Endothelial cell of umbilical vein (primary cell): ENCODE results near the gene NRXN3. TPM values are rescaled to one million over a fixed set of nuclear protein-coding genes. Genes with fewer than 3 reads are reported as not detected.

Experiments used
- BruUV-seq: library from RNA; stranded (reverse); fragments of 400-500 nt; replicated peaks from 2 replicates; lab custom pipeline; 2021; lab: Mats Ljungman, UMichigan
- CTCF ChIA-PET: fragments of 300-600, 350-600 bp; sonication (Branson Sonifier 250); formaldehyde crosslinking; loops from one replicate; lab custom pipeline; 2021; ENCODE audit warnings: antibody characterized with exemption, inconsistent platforms; lab: Charles Lee
- POLR2A ChIA-PET: fragments of 300-600, 350-600 bp; sonication (Branson Sonifier 250); formaldehyde crosslinking; loops from one replicate; lab custom pipeline; 2021; ENCODE audit warnings: antibody characterized with exemption, inconsistent platforms; lab: Charles Lee
- DNase-seq: peaks from one replicate; pipeline ENCODE4 v3.0.0-alpha.2; 2011; ENCODE audit warnings: low read depth, low spot score
- FAIRE-seq: peaks from 2 replicates; lab custom pipeline; 2011; peaks lifted over from hg19 to GRCh38; lab: Jason Lieb, UNC
- H2AFZ ChIP-seq: 2 replicates; pipeline ENCODE4 v1.6.0; 2012; ENCODE audit warnings: low read depth, low read length, control low read depth, inconsistent platforms
- H3K27ac ChIP-seq: 2 replicates; pipeline ENCODE4 v1.5.1; 2011; ENCODE audit warnings: low read depth, mild to moderate bottlenecking, control low read depth, low read length, moderate library complexity; ENCODE audit not compliant: insufficient read depth
- H3K27me3 ChIP-seq, 2 experiments: 2 replicates each; pipeline versions ENCODE4 v1.6.0 to v1.6.1; 2011; ENCODE audit warnings: low read length in 2 of 2, mixed read lengths in 1 of 2; ENCODE audit not compliant: control insufficient read depth in 2 of 2, insufficient read depth in 2 of 2
- H3K36me3 ChIP-seq, 2 experiments: 2 replicates in 1 of 2; 3 replicates in 1 of 2; pipeline ENCODE4 v1.5.1; 2011; ENCODE audit warnings: low read length in 2 of 2, mild to moderate bottlenecking in 1 of 2, moderate library complexity in 1 of 2; ENCODE audit not compliant: control insufficient read depth in 2 of 2, insufficient read depth in 2 of 2; ENCODE audit errors: extremely low read depth in 1 of 2
- H3K4me1 ChIP-seq: 3 replicates; pipeline ENCODE4 v1.5.1; 2011; ENCODE audit warnings: mild to moderate bottlenecking, low read length; ENCODE audit not compliant: control insufficient read depth, insufficient read depth; ENCODE audit errors: extremely low read depth
- H3K4me2 ChIP-seq: 2 replicates; pipeline ENCODE4 v1.6.1; 2011; ENCODE audit warnings: low read length, control low read depth, mixed read lengths; ENCODE audit not compliant: insufficient read depth
- H3K4me3 ChIP-seq, 3 experiments: fragments of 200-600 bp in 1 of 3; sonication (generic), shearing (Covaris generic) in 1 of 3; replicated peaks in 1 of 3; 2 replicates each; pipeline ENCODE4 v1.5.1; 2011 to 2016; ENCODE audit warnings: control low read depth in 3 of 3, low read length in 3 of 3, mild to moderate bottlenecking in 2 of 3, inconsistent platforms in 1 of 3, low read depth in 1 of 3, moderate library complexity in 1 of 3; ENCODE audit not compliant: insufficient read depth in 1 of 3
- H3K79me2 ChIP-seq: 2 replicates; pipeline ENCODE4 v1.6.0; 2012; ENCODE audit warnings: low read length, inconsistent platforms; ENCODE audit not compliant: control insufficient read depth, insufficient read depth
- H3K9ac ChIP-seq: replicated peaks from 2 replicates; pipeline ENCODE3; 2011; ENCODE audit warnings: low read length, control low read depth; ENCODE audit not compliant: insufficient read depth; ENCODE audit errors: extremely low read depth
- H3K9me1 ChIP-seq: replicated peaks from 3 replicates; pipeline ENCODE4 v1.6.0; 2011; ENCODE audit warnings: mild to moderate bottlenecking, low read length; ENCODE audit not compliant: control insufficient read depth, insufficient read depth; ENCODE audit errors: extremely low read depth
- H3K9me3 ChIP-seq: replicated peaks from 2 replicates; pipeline ENCODE4 v1.5.1; 2012; ENCODE audit warnings: low read length, inconsistent platforms; ENCODE audit not compliant: control insufficient read depth, insufficient read depth
- H4K20me1 ChIP-seq: replicated peaks from 2 replicates; pipeline ENCODE3; 2011; ENCODE audit warnings: mild to moderate bottlenecking, low read length; ENCODE audit not compliant: control insufficient read depth, insufficient read depth; ENCODE audit errors: extremely low read depth
- CTCF ChIP-seq, 2 donors: IDR thresholded peaks; 1 replicate in 1 of 2; 2 replicates in 1 of 2; pipeline ENCODE4 v1.5.1; 2011; ENCODE audit warnings: low read length in 2 of 2, mild to moderate bottlenecking in 2 of 2, moderate library complexity in 2 of 2, control low read depth in 1 of 2, inconsistent platforms in 1 of 2, low read depth in 1 of 2; ENCODE audit not compliant: insufficient read depth in 1 of 2; ENCODE audit errors: extremely low read depth in 1 of 2
- EZH2 ChIP-seq: IDR thresholded peaks from 2 replicates; pipeline ENCODE4 v1.6.1; 2012; ENCODE audit warnings: borderline replicate concordance, low read depth, mild to moderate bottlenecking, moderate library complexity, low read length, inconsistent platforms; ENCODE audit not compliant: severe bottlenecking
- FOS ChIP-seq: IDR thresholded peaks from 2 replicates; pipeline ENCODE4 v1.6.1; 2011; ENCODE audit warnings: mild to moderate bottlenecking, low read length, moderate library complexity, borderline replicate concordance; ENCODE audit not compliant: insufficient read depth
- GATA2 ChIP-seq: IDR thresholded peaks from 2 replicates; pipeline ENCODE4 v1.7.0; 2011; ENCODE audit warnings: low read depth, mild to moderate bottlenecking, moderate library complexity, mixed read lengths, low read length; ENCODE audit not compliant: insufficient read length, insufficient read depth
- JUN ChIP-seq: IDR thresholded peaks from 2 replicates; pipeline ENCODE4 v1.6.1; 2011; ENCODE audit warnings: borderline replicate concordance, low read depth; ENCODE audit not compliant: insufficient read length, insufficient read depth
- MAX ChIP-seq: IDR thresholded peaks from 2 replicates; pipeline ENCODE4 v1.6.1; 2011; ENCODE audit not compliant: insufficient read depth, insufficient read length
- MYC ChIP-seq: IDR thresholded peaks from one replicate; pipeline ENCODE4 v1.6.1; 2011; ENCODE audit warnings: mild to moderate bottlenecking, low read depth, low read length
- POLR2A ChIP-seq: IDR thresholded peaks from 2 replicates; pipeline ENCODE4 v1.6.1; 2012; ENCODE audit warnings: low read depth, mild to moderate bottlenecking, control low read depth, low read length
- POLR2AphosphoS5 ChIP-seq: IDR thresholded peaks from 2 replicates; pipeline ENCODE4 v1.6.1; 2012; ENCODE audit warnings: low read depth, mild to moderate bottlenecking, control low read depth, low read length, moderate library complexity; ENCODE audit not compliant: insufficient read depth
- dilution Hi-C: fragments of 300-500 bp; cut with MboI; formaldehyde crosslinking; loops from one replicate; pipeline ENCODE4 v1.15.0; 2019; ENCODE audit warnings: low sequenced_read_pairs; ENCODE audit not compliant: extremely low pct_ligation_motif_present
- intact Hi-C: fragments of 100-400 bp; cut with micrococcal nuclease; formaldehyde crosslinking; loops from one replicate; pipeline ENCODE4 v1.10.0; 2022
- polyA plus RNA-seq, 4 experiments: library from polyadenylated mRNA; depleted of rRNA in 3 of 4; stranded (reverse) in 3 of 4; unstranded in 1 of 4; fragments of >200 nt; gene quantifications; 2 replicates each; pipeline versions ENCODE4 v1.2.1 to v1.2.3, GENCODE V29; 2011 to 2012; ENCODE audit warnings: missing spikeins in 1 of 4
- total RNA-seq: library from RNA; stranded (reverse); gene quantifications from 2 replicates; pipeline ENCODE4 v1.2.3, GENCODE V29; 2021

The NRXN3 gene
- total and polyA plus RNA-seq, 2 donors (not counting 3 experiments of a cell fraction or from before 2014, with no cell fraction given), result 0.72 to 4.2 TPM

- POLR2A ChIA-PET, result no interaction called here
Observed at GRCh38 chr14:79641371-79641770, 1471.2 kb downstream of the NRXN3 start.

GRCh38 chr14:79643132-79643531, 1473.0 kb downstream of the NRXN3 start:
- ChIA-PET POLR2A (no interaction called here), CTCF (no interaction called here)
- no peaks in the 10 kb centered on the region for H3K4me1 ChIP-seq
- H3K9ac ChIP-seq, result no peak overlapping the region
- dilution Hi-C loops (no loop called here), intact Hi-C loops (no loop called here)
- no peak overlapping the region for H3K4me3 ChIP-seq
- no peaks in the 10 kb centered on the region for H3K9me1 ChIP-seq
- peaks cover 2% of the 10 kb centered on the region for H3K9me3 ChIP-seq
- no peak for TF ChIP-seq JUN
- TF ChIP-seq GATA2, result no peak
- no peak for TF ChIP-seq POLR2AphosphoS5
- TF ChIP-seq MYC, result no peak
- TF ChIP-seq MAX, result no peak
- TF ChIP-seq POLR2A, result no peak
- no peak for TF ChIP-seq EZH2
- TF ChIP-seq FOS, result no peak
- TF ChIP-seq CTCF (IDR thresholded peaks at IDR 0.05; ENCODE audit: extremely low read depth in 1 of 2, insufficient read depth in 1 of 2, low read depth in 1 of 2, low read length in 2 of 2), result no peak
- no peaks in the 10 kb centered on the region for H4K20me1 ChIP-seq
- H2AFZ ChIP-seq, result no peak overlapping the region
- H3K4me2 ChIP-seq, result no peak overlapping the region
- BruUV-seq, result no TSS peak
- no peaks in the 10 kb centered on the region for H3K79me2 ChIP-seq
- no peaks in the 10 kb centered on the region for H3K27me3 ChIP-seq
- no peak overlapping the region for H3K27ac ChIP-seq
- no peaks in the 10 kb centered on the region for H3K36me3 ChIP-seq
- DNase-seq, result no peak
- FAIRE-seq, result no peak

More at GRCh38 chr14:79641371-79641770, 1471.2 kb downstream of the NRXN3 start:
- Histone ChIP-seq H3K9ac (no peak overlapping the region), H3K79me2 (no peaks in the 10 kb centered on the region), H3K36me3 (no peaks in the 10 kb centered on the region), H3K9me3 (peaks cover 2% of the 10 kb centered on the region), H3K9me1 (no peaks in the 10 kb centered on the region), H3K27me3 (no peaks in the 10 kb centered on the region), H3K4me1 (no peaks in the 10 kb centered on the region), H2AFZ (no peak overlapping the region), H3K4me2 (no peak overlapping the region), H3K4me3 (no peak overlapping the region), H4K20me1 (no peaks in the 10 kb centered on the region), H3K27ac (no peak overlapping the region)
- FAIRE-seq, result no peak
- CTCF ChIA-PET, result no interaction called here
- dilution Hi-C loops, result no loop called here
- TF ChIP-seq GATA2, result no peak
- intact Hi-C loops, result no loop called here
- no TSS peak for BruUV-seq
- DNase-seq, result no peak
